Osteocyte (in vitro differentiated cells): Measurements from ENCODE around the gene MS4A13. TPM values are rescaled to one million over a fixed set of nuclear protein-coding genes. Genes with fewer than 3 reads are reported as not detected.

Experiments used
- DNase-seq: peaks from one replicate; pipeline ENCODE4 v3.0.0; 2021; ENCODE audit warnings: mixed read lengths; ENCODE audit not compliant: unreplicated experiment; ENCODE audit errors: extremely low spot score
- H3K27ac Mint-ChIP-seq: one replicate; pipeline ENCODE4 v1.8.0; 2021; ENCODE audit warnings: mild to moderate bottlenecking, mixed read lengths; ENCODE audit not compliant: unreplicated experiment
- H3K27me3 Mint-ChIP-seq: one replicate; pipeline ENCODE4 v1.8.0; 2021; ENCODE audit warnings: mixed read lengths; ENCODE audit not compliant: unreplicated experiment
- H3K36me3 Mint-ChIP-seq: one replicate; pipeline ENCODE4 v1.8.0; 2021; ENCODE audit warnings: mixed read lengths; ENCODE audit not compliant: unreplicated experiment
- H3K4me1 Mint-ChIP-seq: one replicate; pipeline ENCODE4 v1.8.0; 2021; ENCODE audit warnings: mixed read lengths; ENCODE audit not compliant: unreplicated experiment
- H3K4me3 Mint-ChIP-seq: one replicate; pipeline ENCODE4 v1.8.0; 2021; ENCODE audit warnings: mild to moderate bottlenecking, moderate library complexity, mixed read lengths; ENCODE audit not compliant: unreplicated experiment
- H3K9me3 Mint-ChIP-seq: one replicate; pipeline ENCODE4 v1.8.0; 2021; ENCODE audit warnings: mixed read lengths; ENCODE audit not compliant: unreplicated experiment
- total RNA-seq: library from RNA; stranded (reverse); gene quantifications from 2 replicates; pipeline ENCODE4 v1.2.1, GENCODE V29; 2021
- TF ChIP-seq, protein P1 (sequence below): fragments of 200-600 bp; sonication (generic); IDR thresholded peaks from 2 replicates; pipeline ENCODE4 v1.5.0; 2021; ENCODE audit warnings: antibody characterized with exemption, mild to moderate bottlenecking, moderate library complexity

The MS4A13 gene
- total RNA-seq, 1 donor from 2014 or later = not detected

DNA sequence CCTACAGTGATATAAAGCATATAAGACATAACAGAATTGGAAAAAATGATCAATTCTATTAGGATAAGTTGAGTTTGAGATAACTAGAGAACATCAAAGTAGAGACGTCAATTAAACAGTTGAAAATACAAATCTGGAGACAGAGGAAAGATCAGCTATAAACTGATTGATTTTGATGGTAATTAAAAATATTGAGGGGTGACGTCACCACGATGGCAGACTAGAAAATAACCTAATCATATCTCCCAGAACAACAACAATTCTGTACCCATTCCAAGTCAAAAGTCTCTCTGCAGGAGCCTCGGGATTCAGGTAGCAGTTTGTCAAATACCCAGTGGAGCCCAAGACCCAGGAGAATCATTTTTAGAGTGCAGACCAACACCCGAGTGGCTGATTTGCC, 28.9 kb downstream of the MS4A13 start:
- Mint-ChIP-seq H3K36me3 (no peaks in the 10 kb centered on the region), H3K4me3 (no peak overlapping the region), H3K27ac (no peak overlapping the region), H3K27me3 (peaks cover 16% of the 10 kb centered on the region), H3K4me1 (no peaks in the 10 kb centered on the region), H3K9me3 (peaks cover 5% of the 10 kb centered on the region)
- TF ChIP-seq, protein P1, sequence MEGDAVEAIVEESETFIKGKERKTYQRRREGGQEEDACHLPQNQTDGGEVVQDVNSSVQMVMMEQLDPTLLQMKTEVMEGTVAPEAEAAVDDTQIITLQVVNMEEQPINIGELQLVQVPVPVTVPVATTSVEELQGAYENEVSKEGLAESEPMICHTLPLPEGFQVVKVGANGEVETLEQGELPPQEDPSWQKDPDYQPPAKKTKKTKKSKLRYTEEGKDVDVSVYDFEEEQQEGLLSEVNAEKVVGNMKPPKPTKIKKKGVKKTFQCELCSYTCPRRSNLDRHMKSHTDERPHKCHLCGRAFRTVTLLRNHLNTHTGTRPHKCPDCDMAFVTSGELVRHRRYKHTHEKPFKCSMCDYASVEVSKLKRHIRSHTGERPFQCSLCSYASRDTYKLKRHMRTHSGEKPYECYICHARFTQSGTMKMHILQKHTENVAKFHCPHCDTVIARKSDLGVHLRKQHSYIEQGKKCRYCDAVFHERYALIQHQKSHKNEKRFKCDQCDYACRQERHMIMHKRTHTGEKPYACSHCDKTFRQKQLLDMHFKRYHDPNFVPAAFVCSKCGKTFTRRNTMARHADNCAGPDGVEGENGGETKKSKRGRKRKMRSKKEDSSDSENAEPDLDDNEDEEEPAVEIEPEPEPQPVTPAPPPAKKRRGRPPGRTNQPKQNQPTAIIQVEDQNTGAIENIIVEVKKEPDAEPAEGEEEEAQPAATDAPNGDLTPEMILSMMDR = no peak
- DNase-seq = no peak

- Mint-ChIP-seq H3K4me3 (no peak overlapping the region), H3K4me1 (no peaks in the 10 kb centered on the region), H3K9me3 (peaks cover 28% of the 10 kb centered on the region), H3K36me3 (no peaks in the 10 kb centered on the region), H3K27ac (no peak overlapping the region), H3K27me3 (no peaks in the 10 kb centered on the region)
- no peak for DNase-seq
- TF ChIP-seq, protein P1 = no peak
These were observed 46.1 kb downstream of the MS4A13 start for GRCh38 chr11:60561254-60561653.

GRCh38 chr11:60563553-60564235, 48.5 kb downstream of the MS4A13 start:
- peaks cover 3% of the 10 kb centered on the region for H3K27me3 Mint-ChIP-seq
- no peak overlapping the region for H3K27ac Mint-ChIP-seq
- H3K36me3 Mint-ChIP-seq = no peaks in the 10 kb centered on the region
- no peak for DNase-seq
- no peaks in the 10 kb centered on the region for H3K4me1 Mint-ChIP-seq
- TF ChIP-seq, protein P1 = no peak
- no peak overlapping the region for H3K4me3 Mint-ChIP-seq
- H3K9me3 Mint-ChIP-seq = peaks cover 14% of the 10 kb centered on the region

DNA sequence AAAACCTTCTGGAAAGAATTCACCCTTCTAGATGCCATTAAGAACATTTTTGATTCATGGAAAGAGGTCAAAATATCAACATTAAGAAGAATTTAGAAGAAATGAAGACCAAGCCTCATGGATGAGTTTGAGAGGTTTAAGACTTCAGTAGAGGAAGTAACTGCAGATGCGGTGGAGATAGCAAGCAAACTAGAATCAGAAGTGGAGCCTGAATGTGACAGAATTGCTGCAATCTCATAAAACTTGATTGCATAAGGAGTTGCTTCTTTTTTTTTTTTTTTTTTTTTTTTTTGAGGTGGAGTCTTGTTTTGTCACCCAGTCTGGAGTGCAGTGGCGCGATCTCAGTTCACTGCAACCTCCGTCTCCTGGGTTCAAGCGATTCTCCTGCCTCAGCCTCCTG, 51.6 kb downstream of the MS4A13 start:
- TF ChIP-seq, protein P1 = no peak
- no peaks in the 10 kb centered on the region for H3K9me3 Mint-ChIP-seq
- no peak overlapping the region for H3K27ac Mint-ChIP-seq
- no peaks in the 10 kb centered on the region for H3K4me1 Mint-ChIP-seq
- no peak overlapping the region for H3K4me3 Mint-ChIP-seq
- DNase-seq = no peak
- peaks cover 9% of the 10 kb centered on the region for H3K27me3 Mint-ChIP-seq
- no peaks in the 10 kb centered on the region for H3K36me3 Mint-ChIP-seq

DNA sequence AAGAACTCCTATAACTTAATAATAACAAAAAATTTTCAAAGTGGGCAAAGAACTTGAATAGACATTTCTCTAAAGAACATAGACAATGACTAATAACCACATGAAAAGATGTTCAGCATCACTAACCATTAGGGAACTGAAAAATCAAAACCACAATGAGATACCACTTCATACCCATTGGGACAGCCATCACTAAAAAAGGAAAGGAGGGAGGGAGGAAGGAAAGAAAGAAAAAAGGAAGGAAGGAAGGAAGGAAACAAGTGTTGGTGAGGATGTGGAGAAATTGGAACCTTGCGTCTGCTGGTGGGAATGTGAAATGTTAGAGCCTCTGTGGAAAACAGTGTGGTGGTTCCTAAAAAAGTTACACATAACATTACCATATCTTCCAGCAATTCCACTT, 55.8 kb downstream of the MS4A13 start:
- peaks cover 13% of the 10 kb centered on the region for H3K27me3 Mint-ChIP-seq
- TF ChIP-seq, protein P1 = no peak
- H3K36me3 Mint-ChIP-seq = no peaks in the 10 kb centered on the region
- H3K4me1 Mint-ChIP-seq = no peaks in the 10 kb centered on the region
- H3K27ac Mint-ChIP-seq = no peak overlapping the region
- H3K4me3 Mint-ChIP-seq = no peak overlapping the region
- no peak for DNase-seq
- no peaks in the 10 kb centered on the region for H3K9me3 Mint-ChIP-seq
